Neutrophil (primary cell): Measurements from ENCODE around the gene KRTAP10-12.
"Not testable (repeated sequence)": the region's sequence is repeated elsewhere in the genome, so short reads cannot be mapped to it uniquely, and the experiment has no call there.

Experiments used
- H3K27ac ChIP-seq: fragments of 200-600 bp; sonication (generic); 2 replicates; pipeline ENCODE4 v1.5.1; 2016; ENCODE audit warnings: mild to moderate bottlenecking, moderate library complexity
- H3K27me3 ChIP-seq: fragments of 200-600 bp; sonication (generic); 2 replicates; pipeline ENCODE4 v1.6.0; 2016; ENCODE audit warnings: mild to moderate bottlenecking
- H3K36me3 ChIP-seq: fragments of 200-600 bp; sonication (generic); 2 replicates; pipeline ENCODE4 v1.5.1; 2017
- H3K4me1 ChIP-seq, 2 experiments: fragments of 200-600 bp in 1 of 2; sonication (generic) in 1 of 2; 1 replicate in 1 of 2; 2 replicates in 1 of 2; pipeline versions ENCODE4 v1.5.1 to v1.6.1; 2013 to 2016; ENCODE audit warnings: low read depth in 1 of 2, low read length in 1 of 2, mild to moderate bottlenecking in 1 of 2, moderate library complexity in 1 of 2; ENCODE audit not compliant: control insufficient read depth in 1 of 2, insufficient read depth in 1 of 2
- H3K4me3 ChIP-seq, 2 experiments: fragments of 200-600 bp in 1 of 2; sonication (generic) in 1 of 2; 1 replicate in 1 of 2; 2 replicates in 1 of 2; pipeline ENCODE4 v1.5.1; 2013 to 2016; ENCODE audit warnings: low read depth in 1 of 2, low read length in 1 of 2, mild to moderate bottlenecking in 1 of 2, moderate library complexity in 1 of 2
- H3K9me3 ChIP-seq: fragments of 200-600 bp; sonication (generic); 2 replicates; pipeline ENCODE4 v1.5.1; 2016
- CTCF ChIP-seq: fragments of 200-600 bp; sonication (generic); IDR thresholded peaks from 2 replicates; pipeline ENCODE4 v1.5.1; 2016; ENCODE audit warnings: antibody characterized with exemption

Gene KRTAP10-12

DNA sequence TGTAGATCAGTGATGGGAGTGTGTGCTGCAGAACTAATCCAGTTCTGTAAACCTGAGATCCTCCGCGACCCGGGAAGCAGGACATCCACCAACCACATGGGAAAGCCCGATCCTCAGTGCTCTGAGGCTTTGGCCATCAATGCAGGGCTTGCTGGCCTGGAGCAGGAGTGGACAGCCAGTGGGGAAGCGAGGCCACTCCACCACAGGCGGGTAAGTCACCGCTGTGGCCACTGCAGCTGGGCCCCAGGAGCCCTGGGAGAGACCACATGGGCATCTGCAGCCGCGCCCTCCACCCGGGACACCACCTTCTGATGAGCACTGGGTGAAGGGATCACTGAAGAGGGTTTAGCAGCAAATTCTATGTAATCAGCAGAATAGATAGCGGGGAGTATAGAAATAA is 15.8 kb upstream of the KRTAP10-12 start:
- Histone ChIP-seq H3K27ac (no peak overlapping the region), H3K4me3 (no peak overlapping the region), H3K9me3 (no peaks in the 10 kb centered on the region), H3K27me3 (peaks cover 6% of the 10 kb centered on the region), H3K4me1 (no peaks in the 10 kb centered on the region), H3K36me3 (no peaks in the 10 kb centered on the region)
- TF ChIP-seq CTCF = no peak

- Histone ChIP-seq H3K27ac (no peak within 1 kb of the TSS), H3K36me3 (no peaks in the 10 kb centered on the region), H3K4me1 (no peaks in the 10 kb centered on the region), H3K4me3 (no peak within 1 kb of the TSS), H3K9me3 (no peaks in the 10 kb centered on the region), H3K27me3 (peaks cover 15% of the 10 kb centered on the region)
- no peak for TF ChIP-seq CTCF
These were observed 15.0 kb upstream of the KRTAP10-12 start, which contains the start of gene KRTAP12-1 for GRCh38 chr21:44681861-44682579. Gene KRTAP12-1 (minus strand): TSS chr21:44682163. CDS start chr21:44682123, 40 bp downstream.

DNA sequence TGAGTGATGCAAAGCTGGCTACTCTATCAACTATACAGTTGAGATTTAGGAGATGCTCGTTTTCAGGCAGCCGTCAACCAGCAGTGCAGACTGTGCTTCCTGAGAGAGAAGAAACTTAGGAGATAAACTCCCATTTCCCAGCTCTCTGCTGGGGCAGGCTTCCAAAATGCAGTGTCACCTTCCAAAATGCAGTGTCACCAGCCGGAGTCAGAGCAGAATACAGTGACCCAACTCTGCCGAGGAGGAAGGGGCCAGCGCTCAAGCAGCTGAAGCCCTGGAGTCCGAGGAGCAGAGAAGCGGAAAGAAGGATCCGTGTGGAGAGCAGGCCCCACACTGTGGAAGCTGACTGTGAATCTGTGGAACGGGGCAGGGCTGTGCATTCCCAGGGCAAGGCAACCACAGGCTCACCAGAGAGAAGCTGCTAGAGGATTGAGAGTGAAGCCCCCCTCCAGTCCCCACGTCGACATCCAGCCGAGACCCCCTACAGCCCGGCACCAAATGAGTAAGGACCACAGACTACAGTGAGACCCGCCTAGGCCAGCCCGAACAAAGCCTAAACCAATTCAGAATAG is 14.3 kb upstream of the KRTAP10-12 start:
- no peak overlapping the region for H3K27ac ChIP-seq
- no peaks in the 10 kb centered on the region for H3K4me1 ChIP-seq
- H3K36me3 ChIP-seq = no peaks in the 10 kb centered on the region
- peaks cover 20% of the 10 kb centered on the region for H3K27me3 ChIP-seq
- no peak overlapping the region for H3K4me3 ChIP-seq
- no peaks in the 10 kb centered on the region for H3K9me3 ChIP-seq
- no peak for TF ChIP-seq CTCF

- no peaks in the 10 kb centered on the region for H3K4me1 ChIP-seq
- H3K36me3 ChIP-seq = no peaks in the 10 kb centered on the region
- H3K9me3 ChIP-seq = no peaks in the 10 kb centered on the region
- no peak overlapping the region for H3K27ac ChIP-seq
- H3K27me3 ChIP-seq = peaks cover 21% of the 10 kb centered on the region
- TF ChIP-seq CTCF = no peak
- H3K4me3 ChIP-seq = no peak overlapping the region
These were observed 12.9 kb upstream of the KRTAP10-12 start for GRCh38 chr21:44684077-44684476.

DNA sequence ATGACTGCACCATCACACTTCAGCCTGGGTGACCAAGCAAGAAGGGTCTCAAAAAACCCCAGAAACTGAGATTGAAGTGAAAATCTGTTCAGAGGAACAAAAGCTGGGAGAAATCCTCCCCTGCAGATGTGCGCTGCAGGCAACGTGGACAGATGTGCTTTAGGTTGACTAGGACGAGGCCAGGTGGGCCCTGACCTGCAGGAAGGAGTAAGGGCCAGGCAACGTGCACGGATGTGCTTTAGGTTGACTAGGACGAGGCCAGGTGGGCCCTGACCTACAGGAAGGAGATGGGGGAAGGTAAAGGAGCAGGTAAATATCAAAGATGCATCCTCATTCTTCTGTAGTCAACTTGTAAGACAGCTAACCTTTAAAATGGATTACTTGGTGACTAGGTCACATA is 12.5 kb upstream of the KRTAP10-12 start:
- no peak overlapping the region for H3K27ac ChIP-seq
- no peaks in the 10 kb centered on the region for H3K9me3 ChIP-seq
- H3K36me3 ChIP-seq = no peaks in the 10 kb centered on the region
- H3K4me1 ChIP-seq = no peaks in the 10 kb centered on the region
- no peak overlapping the region for H3K4me3 ChIP-seq
- H3K27me3 ChIP-seq = peaks cover 21% of the 10 kb centered on the region
- TF ChIP-seq CTCF = no peak

- H3K27ac ChIP-seq, H3K4me3 ChIP-seq, H3K4me1 ChIP-seq, H3K36me3 ChIP-seq, H3K9me3 ChIP-seq: not testable (repeated sequence)
- peaks cover 25% of the 10 kb centered on the region for H3K27me3 ChIP-seq
These were observed 11.9 kb upstream of the KRTAP10-12 start for GRCh38 chr21:44685050-44685449.
